Measurements from ENCODE around the gene ST13.

Gene ST13

GRCh38 chr22:40806711-40807110 is 49.7 kb downstream of the ST13 start:
- H3K4me3 ChIP-seq (ENCODE audit: low read depth, low read length): no peak overlapping the region
- TF ChIP-seq, protein P1, sequence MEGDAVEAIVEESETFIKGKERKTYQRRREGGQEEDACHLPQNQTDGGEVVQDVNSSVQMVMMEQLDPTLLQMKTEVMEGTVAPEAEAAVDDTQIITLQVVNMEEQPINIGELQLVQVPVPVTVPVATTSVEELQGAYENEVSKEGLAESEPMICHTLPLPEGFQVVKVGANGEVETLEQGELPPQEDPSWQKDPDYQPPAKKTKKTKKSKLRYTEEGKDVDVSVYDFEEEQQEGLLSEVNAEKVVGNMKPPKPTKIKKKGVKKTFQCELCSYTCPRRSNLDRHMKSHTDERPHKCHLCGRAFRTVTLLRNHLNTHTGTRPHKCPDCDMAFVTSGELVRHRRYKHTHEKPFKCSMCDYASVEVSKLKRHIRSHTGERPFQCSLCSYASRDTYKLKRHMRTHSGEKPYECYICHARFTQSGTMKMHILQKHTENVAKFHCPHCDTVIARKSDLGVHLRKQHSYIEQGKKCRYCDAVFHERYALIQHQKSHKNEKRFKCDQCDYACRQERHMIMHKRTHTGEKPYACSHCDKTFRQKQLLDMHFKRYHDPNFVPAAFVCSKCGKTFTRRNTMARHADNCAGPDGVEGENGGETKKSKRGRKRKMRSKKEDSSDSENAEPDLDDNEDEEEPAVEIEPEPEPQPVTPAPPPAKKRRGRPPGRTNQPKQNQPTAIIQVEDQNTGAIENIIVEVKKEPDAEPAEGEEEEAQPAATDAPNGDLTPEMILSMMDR (conservative IDR thresholded peaks at IDR 0.05; ENCODE audit: low read depth, low read length): no peak
- no peak for DNase-seq (ENCODE audit: low read depth)

- TF ChIP-seq, protein P1 (conservative IDR thresholded peaks at IDR 0.05; ENCODE audit: low read depth, low read length): no peak
- DNase-seq (ENCODE audit: low read depth): no peak
- H3K4me3 ChIP-seq (ENCODE audit: low read depth, low read length): no peak overlapping the region
Measured at GRCh38 chr22:40805699-40806203, 50.7 kb downstream of the ST13 start.

DNA sequence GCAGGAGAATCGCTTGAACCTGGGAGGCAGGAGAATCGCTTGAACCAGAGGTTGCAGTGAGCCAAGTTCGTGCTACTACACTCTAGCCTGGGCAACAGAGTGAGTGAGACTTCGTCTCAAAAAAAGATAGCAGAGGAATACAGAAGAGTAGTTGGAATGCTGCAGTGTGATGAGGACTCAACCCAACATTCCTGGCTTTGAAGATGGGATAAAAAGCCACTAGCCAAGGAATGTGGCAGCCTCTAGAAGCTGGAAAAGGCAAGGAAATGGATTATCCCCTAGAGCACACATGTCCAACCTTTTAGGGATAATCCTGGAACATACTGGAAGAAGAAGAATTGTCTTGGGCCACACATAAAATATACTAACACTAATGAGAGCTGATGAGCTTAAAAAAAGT is 51.2 kb downstream of the ST13 start:
- no peak overlapping the region for H3K4me3 ChIP-seq (ENCODE audit: low read depth, low read length)
- DNase-seq (ENCODE audit: low read depth): no peak
- TF ChIP-seq, protein P1 (conservative IDR thresholded peaks at IDR 0.05; ENCODE audit: low read depth, low read length): no peak

- TF ChIP-seq, protein P1 (conservative IDR thresholded peaks at IDR 0.05; ENCODE audit: low read depth, low read length): no peak
- DNase-seq (ENCODE audit: low read depth): no peak
- no peak overlapping the region for H3K4me3 ChIP-seq (ENCODE audit: low read depth, low read length)
Measured at GRCh38 chr22:40803321-40803720, 53.1 kb downstream of the ST13 start.

- DNase-seq (ENCODE audit: low read depth): no peak
- TF ChIP-seq, protein P1 (conservative IDR thresholded peaks at IDR 0.05; ENCODE audit: low read depth, low read length): no peak
- H3K4me3 ChIP-seq (ENCODE audit: low read depth, low read length): no peak overlapping the region
Measured at GRCh38 chr22:40799008-40799407, 57.4 kb downstream of the ST13 start.

GRCh38 chr22:40797427-40797826 is 59.0 kb downstream of the ST13 start:
- no peak overlapping the region for H3K4me3 ChIP-seq (ENCODE audit: low read depth, low read length)
- DNase-seq (ENCODE audit: low read depth): peak; percentile 38
- TF ChIP-seq, protein P1 (conservative IDR thresholded peaks at IDR 0.05; ENCODE audit: low read depth, low read length): no peak

- no peak overlapping the region for H3K4me3 ChIP-seq (ENCODE audit: low read depth, low read length)
- no peak for DNase-seq (ENCODE audit: low read depth)
- TF ChIP-seq, protein P1 (conservative IDR thresholded peaks at IDR 0.05; ENCODE audit: low read depth, low read length): no peak
Measured at GRCh38 chr22:40792451-40792850, 64.0 kb downstream of the ST13 start.

Data from choroid plexus epithelial cell (primary cell).